Liver (tissue), 9 donors: ENCODE measurements around the gene ITGAE. TPM values are rescaled to one million over a fixed set of nuclear protein-coding genes. Genes with fewer than 3 reads are reported as not detected.

Source experiments
- DNase-seq: peaks from one replicate; pipeline ENCODE4 v3.0.0-alpha.2; 2017; ENCODE audit warnings: low spot score
- H3K27ac ChIP-seq, 2 donors: one replicate each; pipeline ENCODE4 v1.7.0; 2013; ENCODE audit warnings: inconsistent platforms in 2 of 2, low read length in 2 of 2, control low read depth in 1 of 2, low read depth in 1 of 2, mild to moderate bottlenecking in 1 of 2
- H3K27me3 ChIP-seq, 4 donors: one replicate each; pipeline versions ENCODE4 v1.6.1 to v1.7.0; 2013; ENCODE audit warnings: low read length in 3 of 4, inconsistent platforms in 1 of 4, mild to moderate bottlenecking in 1 of 4, moderate library complexity in 1 of 4; ENCODE audit not compliant: control insufficient read depth in 4 of 4, insufficient read depth in 4 of 4
- H3K36me3 ChIP-seq, 4 donors: one replicate each; pipeline versions ENCODE4 v1.6.1 to v1.7.0; 2013; ENCODE audit warnings: low read length in 3 of 4, mild to moderate bottlenecking in 3 of 4, low read depth in 1 of 4, moderate library complexity in 1 of 4; ENCODE audit not compliant: control insufficient read depth in 4 of 4, insufficient read depth in 3 of 4
- H3K4me1 ChIP-seq, 4 donors: one replicate each; pipeline versions ENCODE4 v1.6.1 to v1.7.0; 2013; ENCODE audit warnings: low read length in 3 of 4, mild to moderate bottlenecking in 3 of 4, moderate library complexity in 1 of 4; ENCODE audit not compliant: control insufficient read depth in 4 of 4, insufficient read depth in 4 of 4
- H3K4me3 ChIP-seq, 3 donors: one replicate each; pipeline versions ENCODE4 v1.6.1 to v1.7.0; 2013; ENCODE audit warnings: low read length in 3 of 3, control low read depth in 1 of 3, low read depth in 1 of 3, mild to moderate bottlenecking in 1 of 3
- H3K9ac ChIP-seq, 2 donors: one replicate each; pipeline ENCODE4 v1.7.0; 2013; ENCODE audit warnings: low read length in 2 of 2, mild to moderate bottlenecking in 2 of 2, moderate library complexity in 2 of 2, control low read depth in 1 of 2, low read depth in 1 of 2
- H3K9me3 ChIP-seq, 4 donors: one replicate each; pipeline versions ENCODE4 v1.6.1 to v1.7.0; 2013; ENCODE audit warnings: low read length in 3 of 4; ENCODE audit not compliant: control insufficient read depth in 4 of 4
- EGR1 ChIP-seq, 2 donors: IDR thresholded peaks; 2 replicates each; pipeline ENCODE4 v1.6.1; 2016 to 2018; ENCODE audit warnings: antibody characterized with exemption in 2 of 2, low read depth in 2 of 2
- FOXA1 ChIP-seq: IDR thresholded peaks from 2 replicates; pipeline ENCODE4 v1.6.1; 2016; ENCODE audit warnings: antibody characterized with exemption
- FOXA2 ChIP-seq: IDR thresholded peaks from 2 replicates; pipeline ENCODE4 v1.6.1; 2016; ENCODE audit warnings: antibody characterized with exemption
- GABPA ChIP-seq, 2 donors: IDR thresholded peaks in 1 of 2; conservative IDR thresholded peaks in 1 of 2; 2 replicates each; pipeline ENCODE4 v1.6.1; 2016; ENCODE audit warnings: antibody characterized with exemption in 2 of 2, mild to moderate bottlenecking in 1 of 2, moderate library complexity in 1 of 2
- HNF4A ChIP-seq, 2 donors: conservative IDR thresholded peaks; 2 replicates each; pipeline ENCODE4 v1.6.1; 2016; ENCODE audit warnings: antibody characterized with exemption in 2 of 2, mild to moderate bottlenecking in 2 of 2
- HNF4G ChIP-seq: IDR thresholded peaks from 2 replicates; pipeline ENCODE4 v1.6.1; 2016; ENCODE audit warnings: antibody characterized with exemption
- JUND ChIP-seq, 2 donors: IDR thresholded peaks; 2 replicates each; pipeline ENCODE4 v1.6.1; 2016; ENCODE audit warnings: antibody characterized with exemption in 2 of 2
- NR2F2 ChIP-seq: IDR thresholded peaks from 2 replicates; pipeline ENCODE4 v1.6.1; 2016; ENCODE audit warnings: antibody characterized with exemption
- RAD21 ChIP-seq, 2 donors: IDR thresholded peaks; 2 replicates each; pipeline ENCODE4 v1.6.1; 2016; ENCODE audit warnings: antibody characterized with exemption in 2 of 2, mild to moderate bottlenecking in 2 of 2
- RXRA ChIP-seq, 2 donors: IDR thresholded peaks; 2 replicates each; pipeline ENCODE4 v1.6.1; 2017 to 2018; ENCODE audit warnings: antibody characterized with exemption in 2 of 2, mild to moderate bottlenecking in 1 of 2
- SP1 ChIP-seq: IDR thresholded peaks from 2 replicates; pipeline ENCODE4 v1.6.1; 2018; ENCODE audit warnings: antibody characterized with exemption, mild to moderate bottlenecking
- TAF1 ChIP-seq: conservative IDR thresholded peaks from 2 replicates; pipeline ENCODE4 v1.6.1; 2016; ENCODE audit warnings: antibody characterized with exemption, mild to moderate bottlenecking
- YY1 ChIP-seq: IDR thresholded peaks from 2 replicates; pipeline ENCODE4 v1.6.1; 2016; ENCODE audit warnings: antibody characterized with exemption, mild to moderate bottlenecking
- WGBS: extraction: QIAGEN DNeasy Blood & Tissue Kit; methylation state at CpG from one replicate; pipeline ENCODE4 v1.1.7; 2013; 5-methylcytosine and 5-hydroxymethylcytosine counted together
- polyA plus RNA-seq, 2 donors: library from polyadenylated mRNA; stranded (reverse) in 1 of 2; unstranded in 1 of 2; fragments of 200-250 nt in 1 of 2; fragments of >200 nt in 1 of 2; fragmentation: Nextera tagmentation in 1 of 2; extraction: Ambion mirVana in 1 of 2; gene quantifications; one replicate each; pipeline versions ENCODE4 v1.2.1 to v1.2.3, GENCODE V29; 2013 to 2015
- total RNA-seq, 2 donors: library from RNA; depleted of rRNA; stranded (reverse); fragments of >200 nt; gene quantifications; one replicate each; pipeline ENCODE4 v1.2.3, GENCODE V29; 2014
- TF ChIP-seq, protein P1 (sequence below): IDR thresholded peaks from 2 replicates; pipeline ENCODE4 v1.6.1; 2016; ENCODE audit warnings: antibody characterized with exemption
- TF ChIP-seq, protein P2 (sequence below): IDR thresholded peaks from 2 replicates; pipeline ENCODE4 v1.6.1; 2016; ENCODE audit warnings: antibody characterized with exemption
- TF ChIP-seq, protein P3 (sequence below): IDR thresholded peaks from 2 replicates; pipeline ENCODE4 v1.6.1; 2016; ENCODE audit warnings: antibody characterized with exemption
- TF ChIP-seq, protein P4 (sequence below): fragments of 150-350 bp; IDR thresholded peaks from 2 replicates; pipeline ENCODE4 v1.5.1; 2017; ENCODE audit warnings: improper control_type of control experiment, low read depth, low read length; ENCODE audit not compliant: missing input control
- donor health status: healthy.
- donor health status: healthy.
- donor health status: healthy.
- donor health status: healthy.
- donor health status: healthy.

The ITGAE gene
- total and polyA plus RNA-seq, 4 donors = 6.5 to 17.7 (median 12.1) TPM

DNA sequence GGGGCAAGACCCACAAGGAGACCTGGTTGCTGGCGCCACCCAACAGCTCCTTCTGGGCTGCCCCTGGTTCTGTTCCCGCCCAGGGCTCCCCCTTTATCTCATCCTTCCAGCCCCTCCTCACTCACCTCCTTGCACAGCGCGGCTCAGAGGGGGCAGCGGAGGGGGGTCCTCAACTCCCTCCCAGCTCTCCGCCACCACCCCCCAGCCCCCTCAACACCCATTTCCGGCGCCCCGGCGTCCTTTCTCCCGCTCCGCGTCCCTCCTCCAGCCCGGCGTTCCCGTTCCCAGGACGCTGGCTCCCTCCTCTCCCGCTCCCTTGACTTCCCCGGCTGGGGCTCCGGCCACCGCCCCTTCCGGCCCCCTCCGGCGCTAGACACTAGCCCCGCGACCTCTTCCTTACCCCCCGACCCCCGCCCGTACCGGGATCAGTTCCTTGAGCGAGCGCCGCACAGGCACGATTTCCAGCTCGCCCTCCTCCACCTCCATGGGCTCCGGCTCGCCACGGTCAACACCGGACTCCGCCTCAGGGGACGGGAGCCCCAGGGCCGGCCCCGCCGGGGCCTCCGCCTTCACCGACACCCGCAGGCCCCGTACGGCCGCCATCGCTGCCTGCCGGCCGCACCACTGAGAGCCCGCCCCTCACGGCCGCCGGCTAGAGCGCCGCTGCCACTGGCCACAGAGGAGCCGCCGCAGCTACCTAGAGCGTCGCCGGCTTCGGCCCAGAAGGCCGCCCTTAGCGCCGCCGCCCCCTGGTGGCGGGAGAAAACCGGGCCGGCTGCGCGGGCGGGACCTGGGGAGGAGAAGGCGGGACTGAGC is 44.8 kb upstream of the ITGAE start, which contains the start of gene NCBP3:
NCBP3 (minus strand) TSS at position 626 of the 816 bp plus-strand sequence; CDS start at position 603, 23 bp downstream.
- no peak for TF ChIP-seq HNF4G
- TF ChIP-seq GABPA (IDR thresholded peaks at IDR 0.05 in 1 of 2, conservative IDR thresholded peaks at IDR 0.05 in 1 of 2) = peak in 1 of 2 donors; percentile 35
- TF ChIP-seq EGR1 (IDR thresholded peaks at IDR 0.05; ENCODE audit: low read depth in 2 of 2) = peak in 1 of 2 donors; percentile 15
- no peak for TF ChIP-seq HNF4A (conservative IDR thresholded peaks at IDR 0.05)
- TF ChIP-seq, protein P1, sequence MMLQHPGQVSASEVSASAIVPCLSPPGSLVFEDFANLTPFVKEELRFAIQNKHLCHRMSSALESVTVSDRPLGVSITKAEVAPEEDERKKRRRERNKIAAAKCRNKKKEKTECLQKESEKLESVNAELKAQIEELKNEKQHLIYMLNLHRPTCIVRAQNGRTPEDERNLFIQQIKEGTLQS = no peak
- peak; percentile 82 for TF ChIP-seq YY1
- peak; percentile 70 for TF ChIP-seq SP1
- TF ChIP-seq, protein P2, sequence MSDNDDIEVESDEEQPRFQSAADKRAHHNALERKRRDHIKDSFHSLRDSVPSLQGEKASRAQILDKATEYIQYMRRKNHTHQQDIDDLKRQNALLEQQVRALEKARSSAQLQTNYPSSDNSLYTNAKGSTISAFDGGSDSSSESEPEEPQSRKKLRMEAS = no peak
- TF ChIP-seq RAD21 (IDR thresholded peaks at IDR 0.05) = peak; percentile 68 to 77
- TF ChIP-seq, protein P3, sequence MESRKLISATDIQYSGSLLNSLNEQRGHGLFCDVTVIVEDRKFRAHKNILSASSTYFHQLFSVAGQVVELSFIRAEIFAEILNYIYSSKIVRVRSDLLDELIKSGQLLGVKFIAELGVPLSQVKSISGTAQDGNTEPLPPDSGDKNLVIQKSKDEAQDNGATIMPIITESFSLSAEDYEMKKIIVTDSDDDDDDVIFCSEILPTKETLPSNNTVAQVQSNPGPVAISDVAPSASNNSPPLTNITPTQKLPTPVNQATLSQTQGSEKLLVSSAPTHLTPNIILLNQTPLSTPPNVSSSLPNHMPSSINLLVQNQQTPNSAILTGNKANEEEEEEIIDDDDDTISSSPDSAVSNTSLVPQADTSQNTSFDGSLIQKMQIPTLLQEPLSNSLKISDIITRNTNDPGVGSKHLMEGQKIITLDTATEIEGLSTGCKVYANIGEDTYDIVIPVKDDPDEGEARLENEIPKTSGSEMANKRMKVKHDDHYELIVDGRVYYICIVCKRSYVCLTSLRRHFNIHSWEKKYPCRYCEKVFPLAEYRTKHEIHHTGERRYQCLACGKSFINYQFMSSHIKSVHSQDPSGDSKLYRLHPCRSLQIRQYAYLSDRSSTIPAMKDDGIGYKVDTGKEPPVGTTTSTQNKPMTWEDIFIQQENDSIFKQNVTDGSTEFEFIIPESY = no peak
- TF ChIP-seq TAF1 = peak; percentile 79
- TF ChIP-seq, protein P4, sequence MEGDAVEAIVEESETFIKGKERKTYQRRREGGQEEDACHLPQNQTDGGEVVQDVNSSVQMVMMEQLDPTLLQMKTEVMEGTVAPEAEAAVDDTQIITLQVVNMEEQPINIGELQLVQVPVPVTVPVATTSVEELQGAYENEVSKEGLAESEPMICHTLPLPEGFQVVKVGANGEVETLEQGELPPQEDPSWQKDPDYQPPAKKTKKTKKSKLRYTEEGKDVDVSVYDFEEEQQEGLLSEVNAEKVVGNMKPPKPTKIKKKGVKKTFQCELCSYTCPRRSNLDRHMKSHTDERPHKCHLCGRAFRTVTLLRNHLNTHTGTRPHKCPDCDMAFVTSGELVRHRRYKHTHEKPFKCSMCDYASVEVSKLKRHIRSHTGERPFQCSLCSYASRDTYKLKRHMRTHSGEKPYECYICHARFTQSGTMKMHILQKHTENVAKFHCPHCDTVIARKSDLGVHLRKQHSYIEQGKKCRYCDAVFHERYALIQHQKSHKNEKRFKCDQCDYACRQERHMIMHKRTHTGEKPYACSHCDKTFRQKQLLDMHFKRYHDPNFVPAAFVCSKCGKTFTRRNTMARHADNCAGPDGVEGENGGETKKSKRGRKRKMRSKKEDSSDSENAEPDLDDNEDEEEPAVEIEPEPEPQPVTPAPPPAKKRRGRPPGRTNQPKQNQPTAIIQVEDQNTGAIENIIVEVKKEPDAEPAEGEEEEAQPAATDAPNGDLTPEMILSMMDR = peak; percentile 89
- WGBS = under 1% methylated on average over 76 of the region's 76 CpGs

DNA sequence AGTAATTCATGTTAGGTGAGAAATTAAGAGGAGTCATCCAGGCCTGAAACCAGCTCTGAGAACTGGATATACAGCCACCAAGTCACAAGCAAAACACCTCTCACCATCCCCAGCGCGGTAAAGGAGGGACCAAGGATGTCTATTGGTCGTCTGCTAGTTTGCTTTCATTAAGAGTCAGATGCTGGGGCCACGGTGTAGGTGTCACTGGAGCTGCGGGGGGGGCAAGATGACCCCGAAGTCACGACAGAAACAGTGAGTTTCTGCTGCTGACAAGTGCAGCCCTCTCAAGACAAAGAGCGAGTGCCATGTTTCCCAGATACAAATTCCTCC is 44.3 kb upstream of the ITGAE start:
- no peaks in the 10 kb centered on the region for H3K9me3 ChIP-seq
- H3K4me3 ChIP-seq = peak overlapping the region; percentile 86 to 94 (median 87)
- peaks cover 0 to 14% (median 6%) of the 10 kb centered on the region in 4 donors for H3K36me3 ChIP-seq
- peaks cover 0 to 18% (median 8%) of the 10 kb centered on the region in 4 donors for H3K4me1 ChIP-seq
- no peaks in the 10 kb centered on the region for H3K27me3 ChIP-seq
- 1% methylated on average over 8 of the region's 8 CpGs for WGBS
- DNase-seq = no peak
- H3K9ac ChIP-seq = peak overlapping the region; percentile 5 to 92
- H3K27ac ChIP-seq = peak overlapping the region; percentile 79 to 88
- TF ChIP-seq TAF1 (no peak), EGR1 (IDR thresholded peaks at IDR 0.05; ENCODE audit: low read depth in 2 of 2) (no peak), RXRA (IDR thresholded peaks at IDR 0.05) (no peak), FOXA1 (no peak), HNF4A (conservative IDR thresholded peaks at IDR 0.05) (no peak), YY1 (no peak), SP1 (no peak), HNF4G (no peak), JUND (IDR thresholded peaks at IDR 0.05) (no peak), NR2F2 (no peak), RAD21 (IDR thresholded peaks at IDR 0.05) (no peak), FOXA2 (no peak)
- TF ChIP-seq, protein P4 = no peak
- TF ChIP-seq, protein P2 = no peak
- TF ChIP-seq, protein P1 = no peak
- TF ChIP-seq, protein P3 = no peak

More for the DNA sequence above, 44.8 kb upstream of the ITGAE start, which contains the start of gene NCBP3:
- DNase-seq = peak; percentile 94
- H3K4me1 ChIP-seq = peaks cover 0 to 18% (median 8%) of the 10 kb centered on the region in 4 donors
- H3K9me3 ChIP-seq = no peaks in the 10 kb centered on the region
- peak within 1 kb of the TSS; percentile 79 to 88 for H3K27ac ChIP-seq
- H3K27me3 ChIP-seq = no peaks in the 10 kb centered on the region
- H3K4me3 ChIP-seq = peak within 1 kb of the TSS; percentile 86 to 94 (median 87)
- peaks cover 0 to 10% (median 4%) of the 10 kb centered on the region in 4 donors for H3K36me3 ChIP-seq
- H3K9ac ChIP-seq = peak within 1 kb of the TSS; percentile 49 to 92
